Left cardiac atrium (tissue), 4 donors: ENCODE measurements around the gene PLCB4. TPM values are rescaled to one million over a fixed set of nuclear protein-coding genes. Genes with fewer than 3 reads are reported as not detected.

Experiments used
- ATAC-seq, 2 donors: fragments of 200-7000 bp; cut with Tn5 transposase; one replicate each; pipeline ENCODE4 v1.9.1; 2020; ENCODE audit warnings: mild to moderate bottlenecking in 2 of 2, moderate library complexity in 2 of 2
- DNase-seq: peaks from one replicate; pipeline ENCODE4 v3.0.0-alpha.2; 2020
- intact Hi-C, 2 donors: fragments of 100-400 bp; cut with DNase I; formaldehyde crosslinking; loops; one replicate each; pipeline versions ENCODE4 v1.14.1 to v1.15.1; 2022 to 2023
- total RNA-seq, 2 donors: library from RNA; stranded (reverse); fragmentation: NEBNext Ultra II Directional; extraction: Animal tissue kit (Norgen Biotek cat#: 25700); gene quantifications; one replicate each; pipeline ENCODE4 v1.2.1, GENCODE V29; 2021
- donor health status: DM: no; HTN: yes; CAD: no.
- donor health status: DM: no; HTN: yes; CAD: no; lungs with severe emphysema.
- donor health status: DM: yes; HTN: yes; CAD: no.
- donor health status: Dilated cardiomyopathy.

PLCB4 gene
- total RNA-seq, 2 donors from 2014 or later, result 29.7 to 33.4 TPM

GRCh38 chr20:9476637-9477036 lies 407.8 kb downstream of the PLCB4 start:
- no peak for DNase-seq
- no peak for ATAC-seq
- intact Hi-C loops, result no loop called here

- DNase-seq (no peak), ATAC-seq (no peak)
- intact Hi-C loops, result no loop called here
These were observed 409.9 kb downstream of the PLCB4 start for GRCh38 chr20:9478771-9479170.

- ATAC-seq (no peak), DNase-seq (no peak)
- intact Hi-C loops, result no loop called here
These were observed 411.2 kb downstream of the PLCB4 start for GRCh38 chr20:9480066-9480465.

DNA sequence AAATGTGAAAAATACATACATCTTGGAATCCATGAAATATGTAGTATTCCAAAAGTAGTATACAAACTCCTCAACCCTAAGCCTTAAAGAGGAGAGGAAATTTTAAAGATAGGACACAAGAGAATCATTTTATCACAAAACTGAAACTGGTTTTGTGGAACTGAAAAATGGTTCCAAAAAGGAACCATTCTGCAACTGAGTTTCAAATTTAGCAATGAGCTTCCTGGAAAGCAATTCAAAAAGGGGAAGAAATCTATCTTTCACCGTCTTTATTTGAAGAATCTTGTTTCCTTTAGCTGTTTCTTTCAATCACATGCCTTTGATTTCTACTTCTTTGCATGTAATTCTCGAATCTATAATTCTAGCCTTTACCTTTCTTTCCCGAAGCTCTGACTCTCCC lies 413.3 kb downstream of the PLCB4 start:
- DNase-seq, result no peak
- no peak for ATAC-seq
- intact Hi-C loops, result no loop called here

GRCh38 chr20:9483131-9483530 lies 414.2 kb downstream of the PLCB4 start:
- ATAC-seq (no peak), DNase-seq (no peak)
- intact Hi-C loops, result no loop called here

- DNase-seq (no peak), ATAC-seq (no peak)
- intact Hi-C loops, result no loop called here
These were observed 416.9 kb downstream of the PLCB4 start for GRCh38 chr20:9485614-9486340.

DNA sequence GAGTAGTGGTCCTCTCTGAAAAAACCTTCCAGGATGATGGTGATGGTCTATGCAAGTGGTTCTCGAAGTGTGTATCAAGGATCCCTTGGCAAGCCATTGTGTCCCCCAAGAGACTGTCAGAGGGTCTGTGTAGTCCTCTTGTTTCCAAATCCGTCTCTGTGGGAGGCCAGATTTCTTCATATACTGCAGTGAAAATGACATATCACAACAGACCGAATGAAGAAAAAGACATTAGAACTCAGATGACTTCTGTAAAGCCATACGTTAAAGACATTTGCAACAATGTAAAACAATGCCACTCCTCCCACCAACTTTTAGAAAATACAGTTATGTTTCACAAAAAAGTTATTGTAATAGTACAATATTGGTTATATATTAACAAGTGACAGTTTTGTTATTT lies 418.3 kb downstream of the PLCB4 start:
- ATAC-seq, result no peak
- intact Hi-C loops, result no loop called here
- no peak for DNase-seq

GRCh38 chr20:9488063-9488462 lies 419.2 kb downstream of the PLCB4 start:
- DNase-seq (no peak), ATAC-seq (no peak)
- intact Hi-C loops, result no loop called here

DNA sequence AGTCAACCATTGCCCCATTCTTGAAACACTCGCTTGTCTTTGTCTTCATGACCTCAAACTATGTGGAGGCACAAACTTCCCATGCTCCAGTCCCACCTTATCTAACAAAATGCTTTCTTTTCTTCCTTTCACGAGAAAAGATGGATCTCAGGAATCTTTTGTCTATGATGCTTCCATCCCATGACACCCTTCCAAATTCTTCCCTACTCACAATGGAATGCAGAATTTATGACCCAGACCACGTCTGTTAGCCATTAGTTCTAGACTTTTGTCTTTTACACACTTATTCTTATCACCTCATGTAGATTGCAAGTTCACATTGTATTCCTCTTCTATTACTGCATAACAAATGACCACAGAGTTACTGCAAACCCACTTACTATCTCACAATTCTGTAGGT lies 421.3 kb downstream of the PLCB4 start:
- DNase-seq, result no peak
- intact Hi-C loops, result no loop called here
- ATAC-seq, result no peak

- DNase-seq (no peak), ATAC-seq (no peak)
- intact Hi-C loops, result no loop called here
These were observed 421.7 kb downstream of the PLCB4 start for GRCh38 chr20:9490631-9491030.

- DNase-seq, result no peak
- intact Hi-C loops, result no loop called here
These were observed 422.4 kb downstream of the PLCB4 start for GRCh38 chr20:9491324-9491723.

GRCh38 chr20:9492067-9492466 lies 423.2 kb downstream of the PLCB4 start:
- no peak for DNase-seq
- intact Hi-C loops, result no loop called here
- ATAC-seq, result no peak

More at GRCh38 chr20:9491324-9491723, 422.4 kb downstream of the PLCB4 start:
- no peak for ATAC-seq

DNA sequence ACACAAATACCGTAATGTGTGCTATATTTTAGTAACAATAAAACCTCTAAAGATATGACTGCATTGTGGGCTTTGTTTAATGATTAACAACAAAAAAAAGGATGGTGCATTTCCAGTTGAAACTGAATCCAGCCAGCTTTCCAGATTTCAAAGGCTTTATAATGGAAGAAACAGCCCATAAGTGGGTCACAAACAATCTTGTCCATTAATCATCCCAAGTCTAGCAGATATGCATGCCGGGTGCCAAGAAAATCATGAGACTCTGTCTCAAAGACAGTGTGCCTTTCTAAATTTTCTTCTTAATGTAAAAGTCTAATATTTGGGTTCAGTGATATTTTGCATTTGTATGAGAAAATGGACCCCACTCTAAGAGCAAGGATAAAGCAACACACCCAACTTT lies 424.9 kb downstream of the PLCB4 start:
- no peak for ATAC-seq
- no peak for DNase-seq
- intact Hi-C loops, result no loop called here

DNA sequence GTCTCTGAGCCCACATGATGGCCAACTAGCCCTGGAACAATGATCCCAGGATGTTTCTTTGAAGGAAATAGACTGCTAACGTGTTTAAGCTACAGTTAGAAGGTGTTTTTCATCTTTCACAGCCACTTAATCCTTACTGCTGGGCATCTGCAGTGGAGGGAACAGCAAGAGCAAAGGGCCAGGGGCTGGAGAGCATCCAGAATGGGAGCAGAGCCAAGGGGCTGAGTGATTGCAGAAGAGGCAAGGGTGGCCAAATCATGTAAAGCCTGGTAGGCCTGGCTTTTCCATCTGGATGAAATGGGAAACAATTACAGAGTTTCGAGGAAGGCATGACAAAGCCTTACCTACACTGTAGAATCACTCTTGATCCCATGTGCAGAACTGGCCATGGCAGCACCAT lies 426.8 kb downstream of the PLCB4 start:
- intact Hi-C loops, result no loop called here
- ATAC-seq (no peak), DNase-seq (no peak)

GRCh38 chr20:9496155-9496554 lies 427.3 kb downstream of the PLCB4 start:
- DNase-seq, result no peak
- no peak for ATAC-seq
- intact Hi-C loops, result no loop called here

DNA sequence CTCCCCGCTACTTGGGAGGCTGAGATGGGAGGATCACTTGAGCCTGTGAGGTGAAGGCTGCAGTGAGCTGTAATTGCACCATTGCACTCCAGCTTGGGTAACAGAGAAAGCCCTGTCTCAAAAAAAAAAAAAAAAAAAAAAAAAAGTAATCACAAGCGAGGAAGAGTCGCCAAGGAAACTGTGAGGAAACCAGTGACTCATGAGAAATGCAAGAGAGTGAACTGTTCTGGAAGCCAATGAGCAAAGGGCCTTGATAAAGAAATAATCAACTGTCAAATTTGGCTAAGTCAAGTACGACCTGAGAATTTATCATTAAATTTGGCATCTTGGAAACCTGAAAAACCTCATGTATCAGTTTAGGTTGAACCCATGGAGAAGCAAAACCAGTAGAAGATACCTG lies 429.4 kb downstream of the PLCB4 start:
- DNase-seq, result no peak
- intact Hi-C loops, result no loop called here
- ATAC-seq, result no peak

DNA sequence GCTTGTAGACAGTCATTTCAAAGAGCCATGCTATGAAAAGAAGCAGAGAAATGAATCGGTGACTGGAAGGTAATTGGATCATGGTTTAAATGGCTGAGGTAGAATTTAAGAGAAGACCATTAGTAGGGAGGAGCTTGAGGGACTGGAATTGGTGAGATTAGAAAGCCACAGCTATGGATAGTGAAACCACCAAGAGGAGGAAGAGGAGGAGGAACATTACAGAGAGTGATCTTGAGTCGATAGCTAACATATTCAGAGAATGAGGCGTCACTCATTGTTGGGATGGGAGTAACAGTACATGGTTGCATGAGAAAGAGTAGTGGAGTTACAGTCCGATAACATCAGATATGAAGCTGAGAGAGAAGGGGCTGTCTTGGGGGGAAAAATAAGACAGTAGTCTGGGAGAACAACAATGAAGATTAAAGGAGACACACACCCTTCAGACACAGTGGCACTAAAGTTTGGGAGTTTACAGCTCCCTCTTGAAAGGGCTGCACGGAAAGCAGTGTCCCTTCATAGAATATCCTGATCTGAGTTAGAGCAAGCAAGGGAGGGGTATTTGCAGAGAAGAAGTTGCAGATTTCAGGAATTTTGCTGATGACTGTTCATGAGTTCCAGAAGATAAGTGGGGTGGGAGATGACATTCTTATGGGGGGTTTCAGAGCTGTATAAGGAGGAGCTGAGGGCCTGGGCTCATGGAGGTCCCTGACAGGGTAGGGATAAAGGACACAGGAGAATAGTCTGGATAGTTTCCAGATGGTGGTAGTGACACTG lies 430.4 kb downstream of the PLCB4 start:
- DNase-seq (no peak), ATAC-seq (no peak)
- intact Hi-C loops, result no loop called here

DNA sequence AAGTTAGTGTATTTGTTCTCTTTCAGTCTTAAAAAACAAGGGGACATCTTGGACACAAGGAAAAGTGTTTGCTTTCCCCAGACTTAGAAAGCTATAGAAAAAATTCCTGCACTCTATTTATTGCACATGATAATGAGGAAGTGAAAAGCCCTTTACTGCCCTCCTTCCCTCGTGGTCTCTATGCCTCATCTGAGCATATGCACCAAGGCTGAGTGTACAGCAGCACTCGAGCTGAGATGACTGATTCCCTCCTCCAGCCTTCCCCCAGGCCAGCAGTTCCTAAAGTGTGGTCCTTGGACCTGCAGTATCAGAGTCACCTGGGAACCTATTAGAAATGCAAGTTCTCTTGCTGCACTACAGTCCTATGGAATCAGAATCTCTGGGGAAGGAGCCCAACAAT lies 431.2 kb downstream of the PLCB4 start:
- ATAC-seq (peak in 1 of 2 donors; percentile 26), DNase-seq (no peak)
- intact Hi-C loops, result no loop called here

DNA sequence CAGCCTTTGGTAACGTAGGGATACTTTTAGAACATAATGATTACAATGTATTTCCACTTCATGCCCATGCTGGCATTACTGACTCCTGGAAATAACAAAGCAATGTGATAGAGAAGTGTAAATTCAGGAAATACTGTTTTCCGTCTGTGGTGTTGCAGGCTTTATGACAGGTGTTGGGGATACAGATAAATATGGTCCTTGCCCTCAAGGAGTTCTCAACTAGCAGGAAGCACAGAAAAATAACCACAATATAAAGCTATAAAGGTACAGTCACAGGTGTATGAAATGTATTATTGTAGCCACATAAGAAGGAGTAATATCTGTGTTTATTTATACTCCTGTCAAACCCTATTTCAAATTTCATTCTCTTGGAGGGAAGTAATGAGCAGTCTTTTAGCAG lies 432.6 kb downstream of the PLCB4 start:
- ATAC-seq (no peak), DNase-seq (no peak)
- intact Hi-C loops, result no loop called here

GRCh38 chr20:9503526-9504245 lies 434.8 kb downstream of the PLCB4 start:
- intact Hi-C loops, result no loop called here
- no peak for DNase-seq
- ATAC-seq, result peak in 1 of 2 donors; percentile 12
